ENCODE measurements around the gene RENBP.

RENBP gene

GRCh38 chrX:153950127-153950526 lies 5.7 kb upstream of the RENBP start:
- Histone ChIP-seq H3K4me3 (ENCODE audit: low read depth, low read length) (no peak overlapping the region), H3K9me3 (ENCODE audit: control insufficient read depth, insufficient read depth, low read length) (peaks cover 4% of the 10 kb centered on the region), H3K9ac (ENCODE audit: low read depth, low read length) (no peak overlapping the region), H3K36me3 (ENCODE audit: control insufficient read depth, insufficient read depth, low read length) (peaks cover 66% of the 10 kb centered on the region), H3K4me1 (ENCODE audit: control insufficient read depth, insufficient read depth, low read length) (no peaks in the 10 kb centered on the region), H3K27me3 (ENCODE audit: control insufficient read depth, insufficient read depth, low read length) (no peaks in the 10 kb centered on the region)

- H3K27me3 ChIP-seq (ENCODE audit: control insufficient read depth, insufficient read depth, low read length), result no peaks in the 10 kb centered on the region
Measured at GRCh38 chrX:153948847-153949805, 4.7 kb upstream of the RENBP start.

GRCh38 chrX:153948002-153948466 lies 3.6 kb upstream of the RENBP start:
- Histone ChIP-seq H3K4me3 (ENCODE audit: low read depth, low read length) (no peak overlapping the region), H3K36me3 (ENCODE audit: control insufficient read depth, insufficient read depth, low read length) (peaks cover 46% of the 10 kb centered on the region), H3K9me3 (ENCODE audit: control insufficient read depth, insufficient read depth, low read length) (peaks cover 4% of the 10 kb centered on the region), H3K9ac (ENCODE audit: low read depth, low read length) (no peak overlapping the region), H3K4me1 (ENCODE audit: control insufficient read depth, insufficient read depth, low read length) (no peaks in the 10 kb centered on the region), H3K27me3 (ENCODE audit: control insufficient read depth, insufficient read depth, low read length) (no peaks in the 10 kb centered on the region)

More at GRCh38 chrX:153948847-153949805, 4.7 kb upstream of the RENBP start:
- peaks cover 56% of the 10 kb centered on the region for H3K36me3 ChIP-seq (ENCODE audit: control insufficient read depth, insufficient read depth, low read length)
- H3K9ac ChIP-seq (ENCODE audit: low read depth, low read length), result no peak overlapping the region
- no peak overlapping the region for H3K4me3 ChIP-seq (ENCODE audit: low read depth, low read length)
- peaks cover 4% of the 10 kb centered on the region for H3K9me3 ChIP-seq (ENCODE audit: control insufficient read depth, insufficient read depth, low read length)
- no peaks in the 10 kb centered on the region for H3K4me1 ChIP-seq (ENCODE audit: control insufficient read depth, insufficient read depth, low read length)

- H3K36me3 ChIP-seq (ENCODE audit: control insufficient read depth, insufficient read depth, low read length), result peaks cover 38% of the 10 kb centered on the region
- H3K9me3 ChIP-seq (ENCODE audit: control insufficient read depth, insufficient read depth, low read length), result peaks cover 4% of the 10 kb centered on the region
- H3K9ac ChIP-seq (ENCODE audit: low read depth, low read length), result no peak overlapping the region
Measured at GRCh38 chrX:153947009-153947769, 2.7 kb upstream of the RENBP start.

GRCh38 chrX:153945956-153946943 lies 1.8 kb upstream of the RENBP start:
- Histone ChIP-seq H3K27me3 (ENCODE audit: control insufficient read depth, insufficient read depth, low read length) (no peaks in the 10 kb centered on the region), H3K4me3 (ENCODE audit: low read depth, low read length) (no peak overlapping the region), H3K4me1 (ENCODE audit: control insufficient read depth, insufficient read depth, low read length) (no peaks in the 10 kb centered on the region), H3K9ac (ENCODE audit: low read depth, low read length) (no peak overlapping the region), H3K9me3 (ENCODE audit: control insufficient read depth, insufficient read depth, low read length) (peaks cover 4% of the 10 kb centered on the region), H3K36me3 (ENCODE audit: control insufficient read depth, insufficient read depth, low read length) (peaks cover 28% of the 10 kb centered on the region)

More at GRCh38 chrX:153947009-153947769, 2.7 kb upstream of the RENBP start:
- H3K27me3 ChIP-seq (ENCODE audit: control insufficient read depth, insufficient read depth, low read length), result no peaks in the 10 kb centered on the region
- H3K4me1 ChIP-seq (ENCODE audit: control insufficient read depth, insufficient read depth, low read length), result no peaks in the 10 kb centered on the region
- no peak overlapping the region for H3K4me3 ChIP-seq (ENCODE audit: low read depth, low read length)

GRCh38 chrX:153944800-153945150 lies 332 bp upstream of the RENBP start:
- H3K9ac ChIP-seq (ENCODE audit: low read depth, low read length), result no peak overlapping the region
- H3K4me1 ChIP-seq (ENCODE audit: control insufficient read depth, insufficient read depth, low read length), result no peaks in the 10 kb centered on the region
- H3K27me3 ChIP-seq (ENCODE audit: control insufficient read depth, insufficient read depth, low read length), result no peaks in the 10 kb centered on the region
- peaks cover 14% of the 10 kb centered on the region for H3K36me3 ChIP-seq (ENCODE audit: control insufficient read depth, insufficient read depth, low read length)
- peaks cover 4% of the 10 kb centered on the region for H3K9me3 ChIP-seq (ENCODE audit: control insufficient read depth, insufficient read depth, low read length)
- peak overlapping the region; percentile 52 for H3K4me3 ChIP-seq (ENCODE audit: low read depth, low read length)

GRCh38 chrX:153941336-153942252 lies 2.8 kb downstream of the RENBP start:
- no peaks in the 10 kb centered on the region for H3K4me1 ChIP-seq (ENCODE audit: control insufficient read depth, insufficient read depth, low read length)
- H3K27me3 ChIP-seq (ENCODE audit: control insufficient read depth, insufficient read depth, low read length), result no peaks in the 10 kb centered on the region
- no peaks in the 10 kb centered on the region for H3K9me3 ChIP-seq (ENCODE audit: control insufficient read depth, insufficient read depth, low read length)
- H3K4me3 ChIP-seq (ENCODE audit: low read depth, low read length), result peak overlapping the region; percentile 30
- H3K36me3 ChIP-seq (ENCODE audit: control insufficient read depth, insufficient read depth, low read length), result no peaks in the 10 kb centered on the region
- no peak overlapping the region for H3K9ac ChIP-seq (ENCODE audit: low read depth, low read length)

GRCh38 chrX:153939573-153939972 lies 4.9 kb downstream of the RENBP start:
- H3K27me3 ChIP-seq (ENCODE audit: control insufficient read depth, insufficient read depth, low read length), result no peaks in the 10 kb centered on the region

GRCh38 chrX:153938226-153938786 lies 6.1 kb downstream of the RENBP start:
- Histone ChIP-seq H3K9ac (ENCODE audit: low read depth, low read length) (no peak overlapping the region), H3K27me3 (ENCODE audit: control insufficient read depth, insufficient read depth, low read length) (no peaks in the 10 kb centered on the region), H3K36me3 (ENCODE audit: control insufficient read depth, insufficient read depth, low read length) (no peaks in the 10 kb centered on the region), H3K4me1 (ENCODE audit: control insufficient read depth, insufficient read depth, low read length) (no peaks in the 10 kb centered on the region), H3K4me3 (ENCODE audit: low read depth, low read length) (no peak overlapping the region), H3K9me3 (ENCODE audit: control insufficient read depth, insufficient read depth, low read length) (no peaks in the 10 kb centered on the region)

More at GRCh38 chrX:153939573-153939972, 4.9 kb downstream of the RENBP start:
- no peak overlapping the region for H3K4me3 ChIP-seq (ENCODE audit: low read depth, low read length)
- H3K9ac ChIP-seq (ENCODE audit: low read depth, low read length), result no peak overlapping the region
- no peaks in the 10 kb centered on the region for H3K4me1 ChIP-seq (ENCODE audit: control insufficient read depth, insufficient read depth, low read length)
- H3K9me3 ChIP-seq (ENCODE audit: control insufficient read depth, insufficient read depth, low read length), result no peaks in the 10 kb centered on the region
- no peaks in the 10 kb centered on the region for H3K36me3 ChIP-seq (ENCODE audit: control insufficient read depth, insufficient read depth, low read length)

GRCh38 chrX:153937056-153937455 lies 7.4 kb downstream of the RENBP start:
- no peaks in the 10 kb centered on the region for H3K27me3 ChIP-seq (ENCODE audit: control insufficient read depth, insufficient read depth, low read length)
- no peaks in the 10 kb centered on the region for H3K4me1 ChIP-seq (ENCODE audit: control insufficient read depth, insufficient read depth, low read length)
- H3K36me3 ChIP-seq (ENCODE audit: control insufficient read depth, insufficient read depth, low read length), result peaks cover 4% of the 10 kb centered on the region
- no peak overlapping the region for H3K4me3 ChIP-seq (ENCODE audit: low read depth, low read length)
- H3K9ac ChIP-seq (ENCODE audit: low read depth, low read length), result no peak overlapping the region
- H3K9me3 ChIP-seq (ENCODE audit: control insufficient read depth, insufficient read depth, low read length), result no peaks in the 10 kb centered on the region
